GM21723 (cell line): Measurements from ENCODE around the gene NFYC.

ENCODE experiments used
- ATAC-seq: cut with Tn5 transposase; IDR thresholded peaks from one replicate; pipeline ENCODE4 v1.9.1; 2021; ENCODE audit warnings: mild to moderate bottlenecking, moderate library complexity; ENCODE audit not compliant: unreplicated experiment

The NFYC gene

GRCh38 chr1:40691538-40692428, at the start of gene NFYC:
Gene NFYC, plus strand, starts transcription at chr1:40691704. Its CDS starts 47,140 bp downstream, at chr1:40738844.
- ATAC-seq = peak; percentile 81

GRCh38 chr1:40645118-40645680, 46.3 kb upstream of the NFYC start:
- no peak for ATAC-seq

- no peak for ATAC-seq
Observed at GRCh38 chr1:40646315-40646714, 45.2 kb upstream of the NFYC start.

- ATAC-seq = no peak
Observed at GRCh38 chr1:40648200-40648599, 43.3 kb upstream of the NFYC start.

- no peak for ATAC-seq
Observed at GRCh38 chr1:40648928-40649591, 42.4 kb upstream of the NFYC start.

GRCh38 chr1:40649592-40649930, 41.9 kb upstream of the NFYC start:
- no peak for ATAC-seq

GRCh38 chr1:40650075-40650474, 41.4 kb upstream of the NFYC start:
- no peak for ATAC-seq

GRCh38 chr1:40651138-40651857, 40.2 kb upstream of the NFYC start:
- no peak for ATAC-seq

GRCh38 chr1:40652468-40652867, 39.0 kb upstream of the NFYC start:
- ATAC-seq = no peak

GRCh38 chr1:40652979-40653378, 38.5 kb upstream of the NFYC start:
- ATAC-seq = no peak

- no peak for ATAC-seq
Observed at GRCh38 chr1:40653851-40654537, 37.5 kb upstream of the NFYC start.

- no peak for ATAC-seq
Observed at GRCh38 chr1:40657046-40657445, 34.5 kb upstream of the NFYC start.

GRCh38 chr1:40658751-40659648, 32.5 kb upstream of the NFYC start:
- no peak for ATAC-seq

GRCh38 chr1:40659649-40659947, 31.9 kb upstream of the NFYC start:
- no peak for ATAC-seq

- ATAC-seq = no peak
Observed at GRCh38 chr1:40661678-40662077, 29.8 kb upstream of the NFYC start.

GRCh38 chr1:40662151-40662550, 29.4 kb upstream of the NFYC start:
- no peak for ATAC-seq

- ATAC-seq = no peak
Observed at GRCh38 chr1:40662864-40663263, 28.6 kb upstream of the NFYC start.

- no peak for ATAC-seq
Observed at GRCh38 chr1:40663324-40664166, 28.0 kb upstream of the NFYC start.

GRCh38 chr1:40664167-40664537, 27.4 kb upstream of the NFYC start:
- no peak for ATAC-seq
